Hypothalamus (tissue), 51 donors: ENCODE data around the gene SECISBP2.

Experiments
- DNase-seq, 51 donors: peaks; one replicate each; lab custom pipeline; 2025; lab: John Stamatoyannopoulos, UW

SECISBP2 gene

GRCh38 chr9:89379508-89380115 is 61.3 kb downstream of the SECISBP2 start:
- DNase-seq = no peak

DNA sequence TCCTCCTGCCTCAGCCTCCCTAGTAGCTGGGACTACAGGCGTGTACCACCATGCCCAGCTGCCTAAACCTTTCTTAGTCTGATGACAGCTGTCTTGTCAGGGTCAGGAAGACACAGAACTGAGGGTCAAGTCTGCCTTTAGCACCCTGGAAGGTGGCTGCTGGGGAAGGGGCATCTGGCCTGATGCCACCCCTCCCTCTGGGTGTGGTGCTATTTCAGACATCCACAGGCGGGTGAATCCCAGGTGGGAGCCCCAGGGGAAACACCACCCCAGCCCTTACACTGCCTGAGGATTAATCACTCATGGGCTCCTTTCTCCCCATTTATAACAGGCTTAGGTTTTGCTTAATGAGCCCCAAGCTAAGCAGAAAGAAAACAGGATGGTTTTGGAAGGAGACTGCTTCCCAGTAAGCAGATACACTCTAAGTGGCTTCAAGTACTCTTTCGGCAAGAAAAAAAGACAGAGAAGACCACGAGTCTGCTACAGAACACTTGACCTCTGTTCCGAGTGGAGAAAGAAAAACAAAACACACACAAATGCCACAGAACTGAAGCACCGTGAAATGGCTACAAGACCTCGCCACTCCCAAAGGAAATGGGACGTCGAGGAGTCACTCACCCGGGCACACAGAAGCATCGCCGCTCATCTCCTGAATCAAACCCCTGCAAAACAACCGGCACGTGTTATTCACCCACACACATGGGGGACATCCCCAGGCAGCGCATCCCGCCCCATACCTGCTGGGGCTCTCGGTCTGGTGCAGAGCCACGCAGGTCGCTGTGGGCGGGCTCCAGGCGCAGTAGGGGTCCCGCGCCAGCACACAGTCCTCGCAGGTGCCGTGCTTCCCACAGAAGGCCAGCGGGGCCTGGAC is 62.4 kb downstream of the SECISBP2 start:
- no peak for DNase-seq

- no peak for DNase-seq
These were observed 63.0 kb downstream of the SECISBP2 start for GRCh38 chr9:89381308-89381609.

DNA sequence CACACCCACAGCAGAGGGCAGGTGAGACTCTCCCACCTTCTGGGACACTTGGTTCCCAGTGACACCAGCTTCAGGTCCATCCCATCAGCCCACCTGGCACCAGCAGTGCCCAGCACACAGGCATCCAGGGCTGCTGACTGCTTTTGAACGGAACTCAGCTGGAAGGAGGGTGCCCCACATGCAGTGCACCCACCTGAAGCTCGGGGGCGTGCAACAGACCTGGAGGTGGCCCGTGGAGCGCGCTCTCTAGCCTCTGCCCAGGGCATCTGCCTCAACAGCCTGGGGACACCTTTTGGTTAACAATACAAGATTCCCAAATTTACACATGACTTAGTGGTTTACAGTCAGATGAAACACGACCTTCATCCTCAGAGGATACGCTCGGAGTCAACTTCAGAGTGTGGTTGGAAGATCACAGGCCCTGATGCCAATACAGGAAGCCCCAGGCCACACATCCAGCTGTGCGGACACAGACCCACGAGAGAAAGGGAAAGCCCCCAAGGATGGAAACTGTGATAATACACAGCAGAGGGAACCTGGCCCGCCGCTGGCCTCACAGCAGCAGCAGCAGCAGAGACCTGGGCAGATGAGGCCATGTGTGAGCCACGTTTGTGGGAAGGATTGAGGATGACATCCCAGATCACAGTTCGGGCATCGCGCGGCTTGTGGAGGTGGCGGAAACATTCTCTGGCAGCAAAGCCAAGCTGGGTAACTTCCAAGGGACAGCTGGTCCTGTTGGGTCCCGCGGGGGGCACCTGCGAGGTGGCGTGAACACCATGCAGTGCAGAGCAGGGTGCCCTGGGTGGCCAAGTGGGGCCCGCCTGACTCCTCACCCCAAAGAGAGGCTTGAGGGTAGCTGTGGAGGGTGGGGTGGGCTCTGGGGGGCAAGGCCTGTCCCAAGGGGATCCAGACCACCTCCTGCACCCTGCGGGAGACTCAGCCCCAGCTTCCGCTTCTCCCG is 64.0 kb downstream of the SECISBP2 start:
- DNase-seq = no peak

DNA sequence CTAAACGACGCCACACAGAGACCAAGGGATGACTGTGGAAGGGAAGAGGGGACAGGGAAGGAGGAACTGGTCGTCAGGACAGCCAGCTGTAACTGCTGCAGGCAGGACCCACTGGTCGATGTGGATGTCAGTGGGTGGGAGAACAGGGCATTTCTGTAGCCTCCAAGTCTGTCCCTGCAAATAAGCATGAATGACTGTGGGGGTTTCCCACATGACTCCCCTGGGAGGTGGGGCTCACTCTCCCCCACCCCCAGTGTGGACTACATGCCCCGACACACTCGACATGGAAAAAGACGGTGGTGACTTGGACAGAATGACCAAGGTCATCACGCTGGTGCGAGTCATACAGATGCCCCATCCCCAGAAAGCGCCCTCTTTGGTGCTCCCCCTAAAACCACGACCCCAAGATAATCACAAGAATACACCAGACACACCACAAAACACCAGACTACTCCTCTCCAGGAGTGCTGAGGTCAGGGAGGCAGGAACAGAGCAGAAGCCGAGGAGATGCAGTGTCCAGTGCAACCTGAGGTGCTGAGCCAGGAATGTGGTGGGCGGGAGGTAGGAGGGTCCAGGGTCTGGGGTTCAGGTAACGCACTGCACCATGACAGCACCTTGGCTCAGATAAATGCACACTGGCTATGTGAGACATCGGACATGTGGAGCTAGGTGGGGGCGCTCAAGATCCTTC is 64.9 kb downstream of the SECISBP2 start:
- DNase-seq = no peak

GRCh38 chr9:89383721-89384300 is 65.5 kb downstream of the SECISBP2 start:
- DNase-seq = no peak

DNA sequence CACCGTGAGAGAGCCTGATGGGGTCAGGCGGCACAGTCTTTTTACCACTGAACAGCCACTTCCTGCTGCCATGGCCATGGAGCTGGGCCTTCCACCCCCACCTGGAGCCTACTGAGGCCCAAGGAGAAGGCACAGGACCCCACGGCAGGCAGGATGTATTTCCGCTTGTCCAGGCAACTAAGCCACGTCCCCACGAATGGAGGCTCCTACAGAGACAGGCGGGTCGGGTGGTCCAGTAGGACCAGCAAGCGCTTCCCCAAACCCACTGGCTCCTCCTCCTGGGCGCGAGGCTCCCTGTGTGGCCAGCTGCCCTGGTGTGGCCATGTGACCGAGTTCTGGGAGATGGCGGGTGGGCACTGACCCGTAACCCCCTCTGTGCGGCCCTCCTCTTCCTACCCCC is 66.5 kb downstream of the SECISBP2 start:
- no peak for DNase-seq

- no peak for DNase-seq
These were observed 67.9 kb downstream of the SECISBP2 start for GRCh38 chr9:89386206-89386605.

GRCh38 chr9:89386797-89387196 is 68.5 kb downstream of the SECISBP2 start:
- peak in 2 of 51 donors; percentile 20 to 21 for DNase-seq

- DNase-seq = no peak
These were observed 69.0 kb downstream of the SECISBP2 start for GRCh38 chr9:89387197-89387849.

- DNase-seq = peak in 8 of 51 donors; percentile 9 to 58 (median 15)
These were observed 70.0 kb downstream of the SECISBP2 start for GRCh38 chr9:89388084-89388867.

DNA sequence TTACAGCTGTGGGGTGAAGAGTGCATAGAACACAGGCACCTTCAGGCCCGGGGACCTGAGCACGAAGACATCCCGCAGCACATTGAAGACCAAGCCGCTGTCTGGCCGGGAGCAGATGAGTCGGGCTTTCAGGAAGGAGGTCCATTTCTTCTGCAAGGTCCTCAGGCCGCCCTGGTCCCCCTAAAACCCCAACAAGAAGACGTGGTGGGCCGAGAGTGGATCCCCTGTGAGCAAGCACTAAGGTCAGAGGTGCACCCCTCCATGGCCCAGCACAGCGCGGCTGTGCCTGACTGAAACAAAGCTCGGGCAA is 70.5 kb downstream of the SECISBP2 start:
- no peak for DNase-seq

DNA sequence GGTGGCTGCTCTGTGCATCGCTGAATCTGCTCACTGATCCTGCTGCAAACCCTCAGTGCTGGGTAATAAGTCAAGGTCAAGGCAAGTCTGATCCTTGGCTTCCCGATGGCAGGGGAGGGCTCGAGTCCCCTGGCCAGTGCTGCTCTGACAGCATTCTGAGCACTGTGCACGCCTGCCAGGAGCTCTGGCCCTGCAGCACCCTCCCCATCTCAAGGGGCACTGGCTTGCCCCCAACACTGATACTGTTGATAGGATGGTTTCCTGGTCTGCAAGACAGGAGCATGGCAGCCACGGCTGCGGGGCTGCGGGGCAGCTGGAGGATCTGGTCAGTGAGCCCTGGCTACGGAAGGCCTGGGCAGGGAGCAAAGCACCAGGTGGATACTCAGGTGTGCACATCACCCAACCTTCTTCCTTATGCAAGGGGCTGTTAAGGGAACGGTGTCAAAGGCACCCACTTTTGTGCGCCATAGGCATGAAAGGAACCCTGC is 71.8 kb downstream of the SECISBP2 start:
- no peak for DNase-seq

- DNase-seq = no peak
These were observed 72.3 kb downstream of the SECISBP2 start for GRCh38 chr9:89390578-89391116.

- DNase-seq = no peak
These were observed 73.3 kb downstream of the SECISBP2 start for GRCh38 chr9:89391585-89391984.

- no peak for DNase-seq
These were observed 76.1 kb downstream of the SECISBP2 start for GRCh38 chr9:89394412-89394811.

DNA sequence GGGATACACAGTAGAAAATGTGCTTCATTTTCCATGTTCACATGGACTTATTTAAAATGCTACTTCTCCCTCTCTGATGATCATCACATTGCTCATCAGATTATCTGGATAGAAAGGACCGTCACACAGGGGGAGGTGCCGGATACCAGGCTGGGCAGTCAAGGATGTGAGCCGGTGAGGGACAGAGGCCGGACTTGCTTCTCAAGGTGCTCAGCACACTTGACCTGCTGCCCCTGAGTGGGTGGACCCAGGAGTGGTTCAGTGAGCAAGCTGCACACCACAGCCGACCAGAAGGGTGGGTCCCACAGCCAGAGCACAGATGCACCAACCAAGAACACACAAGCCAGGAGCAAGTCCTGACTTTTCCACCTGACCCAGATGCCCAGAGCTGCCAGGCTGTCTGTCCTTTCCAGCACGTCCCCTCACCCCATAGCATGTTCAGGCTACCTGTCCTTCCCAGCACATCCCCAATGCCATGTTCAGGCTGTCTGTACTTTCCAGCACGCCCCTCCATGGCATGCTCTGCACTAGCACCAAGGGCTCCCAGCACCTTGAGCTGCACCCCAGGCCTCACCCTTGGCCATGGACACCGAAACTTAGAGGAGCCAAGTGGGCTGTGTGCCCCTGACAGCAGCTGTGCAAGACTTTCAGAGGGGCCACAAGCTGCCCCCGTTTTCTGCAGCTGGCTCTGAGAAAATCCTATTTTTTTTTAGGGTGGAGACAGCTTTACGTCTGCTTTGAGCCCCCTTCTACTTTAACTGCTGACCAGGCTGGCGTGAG is 77.8 kb downstream of the SECISBP2 start:
- no peak for DNase-seq

GRCh38 chr9:89397471-89397870 is 79.2 kb downstream of the SECISBP2 start:
- no peak for DNase-seq
